ENCODE data around the gene FTCD.
"Not testable (repeated sequence)": the region's sequence is repeated elsewhere in the genome, so short reads cannot be mapped to it uniquely, and the experiment has no call there.

The FTCD gene

DNA sequence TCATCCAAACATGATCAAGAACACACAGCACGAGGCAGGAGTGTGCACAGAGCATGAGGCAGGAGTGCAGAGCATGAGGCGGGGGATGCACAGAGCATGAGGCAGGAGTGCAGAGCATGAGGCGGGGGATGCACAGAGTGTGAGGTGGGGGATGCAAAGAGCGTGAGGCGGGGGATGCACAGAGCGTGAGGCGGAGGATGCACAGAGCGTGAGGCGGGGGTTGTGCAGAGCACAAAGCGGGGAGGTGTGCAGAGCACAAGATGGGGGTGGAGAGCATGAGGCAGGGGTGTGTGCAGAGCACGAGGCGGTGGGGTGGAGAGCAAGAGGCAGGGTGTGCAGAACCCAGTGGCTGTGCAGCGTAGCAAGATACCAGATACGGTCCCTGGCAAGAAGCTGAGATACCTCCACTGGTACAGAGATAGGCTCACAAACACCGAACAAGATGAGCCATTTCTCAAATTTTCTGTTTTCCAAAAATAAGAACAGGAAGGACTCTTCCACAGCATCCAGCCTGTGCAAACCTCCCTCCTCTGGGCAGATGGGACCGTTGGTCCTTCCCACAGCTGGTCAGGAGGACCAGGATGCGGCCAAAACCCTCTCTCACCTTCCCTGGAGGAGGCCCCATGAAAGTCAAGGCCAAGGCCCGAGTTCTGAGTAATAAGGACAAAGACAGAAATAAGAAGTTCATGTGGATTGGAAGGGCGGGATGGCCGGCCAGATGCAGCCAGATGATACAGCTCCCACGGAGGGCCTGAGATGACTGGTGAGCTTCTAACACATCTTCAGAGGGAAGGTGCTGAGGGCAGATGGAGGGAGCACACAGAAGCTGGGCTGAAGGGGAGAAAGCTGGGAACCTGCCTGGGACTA, 16.9 kb upstream of the FTCD start:
- no peak for DNase-seq (ENCODE audit: low spot score)

DNA sequence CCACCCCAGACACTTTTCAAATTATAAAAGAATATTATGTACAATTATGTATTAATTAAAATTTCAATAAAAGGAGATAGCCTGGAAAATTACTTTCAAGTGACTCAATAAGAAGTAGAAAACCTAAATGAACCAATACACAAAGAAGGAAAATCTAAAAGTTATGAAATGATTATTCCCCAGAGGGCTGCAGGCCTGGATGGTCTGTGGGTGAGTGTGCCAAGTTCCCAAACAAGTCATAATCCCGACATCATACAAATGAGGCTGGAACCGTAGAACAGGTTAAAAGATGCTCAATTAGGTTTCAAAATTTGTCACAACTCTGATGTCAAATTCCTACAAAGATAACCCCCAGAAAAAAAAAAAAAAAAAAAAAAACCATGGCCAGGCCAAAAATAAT, 16.2 kb upstream of the FTCD start:
- no peak for DNase-seq (ENCODE audit: low spot score)

DNA sequence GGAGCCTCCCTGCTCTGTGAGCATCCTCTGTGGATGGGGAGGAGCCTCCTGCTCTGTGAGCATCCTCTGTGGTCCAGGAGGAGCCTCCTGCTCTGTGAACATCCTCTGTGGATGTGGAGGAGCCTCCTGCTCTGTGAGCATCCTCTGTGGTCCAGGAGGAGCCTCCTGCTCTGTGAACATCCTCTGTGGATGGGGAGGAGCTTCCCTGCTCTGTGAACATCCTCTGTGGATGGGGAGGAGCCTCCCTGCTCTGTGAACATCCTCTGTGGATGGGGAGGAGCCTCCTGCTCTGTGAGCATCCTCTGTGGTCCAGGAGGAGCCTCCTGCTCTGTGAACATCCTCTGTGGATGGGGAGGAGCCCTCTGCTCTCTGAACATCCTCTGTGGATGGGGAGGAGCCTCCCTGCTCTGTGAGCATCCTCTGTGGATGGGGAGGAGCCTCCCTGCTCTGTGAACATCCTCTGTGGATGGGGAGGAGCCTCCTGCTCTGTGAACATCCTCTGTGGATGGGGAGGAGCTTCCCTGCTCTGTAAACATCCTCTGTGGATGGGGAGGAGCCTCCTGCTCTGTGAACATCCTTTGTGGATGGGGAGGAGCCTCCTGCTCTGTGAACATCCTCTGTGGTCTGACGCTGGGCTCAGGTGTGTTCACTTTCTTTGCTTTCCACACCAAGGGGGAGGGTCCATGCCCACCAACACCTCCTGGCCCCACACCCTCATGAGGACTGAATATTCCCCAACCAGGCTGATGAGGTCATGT, 15.2 kb upstream of the FTCD start:
- DNase-seq (ENCODE audit: low spot score), result not testable (repeated sequence)

DNA sequence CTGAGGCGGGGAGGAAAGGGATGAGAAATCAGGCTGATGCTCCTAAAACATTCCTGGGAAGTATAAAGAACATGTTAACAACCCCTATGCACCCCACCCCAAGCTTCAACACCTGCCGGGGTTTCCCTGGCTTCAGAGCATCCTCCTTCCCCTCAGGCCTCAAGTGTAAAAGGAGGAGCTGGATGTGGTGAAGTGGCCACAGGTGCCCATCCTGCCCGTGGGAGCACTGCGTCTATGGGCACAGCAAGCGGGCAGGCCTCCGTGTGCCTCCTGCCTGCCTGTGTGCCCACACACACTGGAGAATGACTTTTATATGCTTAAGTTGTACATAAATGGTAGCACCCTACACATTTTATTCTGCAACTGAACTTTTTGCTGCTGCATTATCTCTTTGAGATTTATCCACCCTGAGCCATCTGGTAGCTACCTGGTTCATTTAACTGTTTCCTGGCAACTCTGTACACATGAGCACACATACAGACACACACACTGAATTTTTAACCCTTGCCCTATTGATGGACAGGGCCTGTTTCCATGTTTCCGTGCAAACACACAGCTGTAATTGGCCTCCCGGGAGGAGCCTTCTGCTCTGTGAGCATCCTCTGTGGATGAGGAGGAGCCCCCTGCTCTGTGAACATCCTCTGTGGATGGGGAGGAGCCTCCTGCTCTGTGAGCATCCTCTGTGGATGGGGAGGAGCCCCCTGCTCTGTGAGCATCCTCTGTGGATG, 13.4 kb upstream of the FTCD start:
- DNase-seq (ENCODE audit: low spot score), result no peak

DNA sequence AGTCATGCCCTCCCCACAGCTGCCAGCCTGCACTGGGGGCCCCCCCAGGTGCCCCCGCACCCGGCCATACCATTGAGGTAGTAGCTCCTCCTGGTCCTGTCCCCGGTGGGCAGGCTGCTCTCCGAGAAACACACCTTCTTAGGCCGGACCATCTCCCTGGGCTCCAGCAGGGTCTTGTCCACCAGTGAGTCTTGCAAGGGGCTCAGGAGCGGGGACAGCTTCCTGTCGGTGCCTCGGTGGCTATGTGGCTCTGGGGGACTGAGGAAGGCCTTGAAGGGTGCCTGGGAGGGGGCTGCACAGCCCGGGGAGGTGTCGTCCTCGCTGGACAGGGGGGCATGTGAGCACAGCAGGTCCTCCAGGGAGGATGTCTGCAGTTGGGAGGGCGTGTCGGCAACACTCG, 12.9 kb upstream of the FTCD start:
- no peak for DNase-seq (ENCODE audit: low spot score)

DNA sequence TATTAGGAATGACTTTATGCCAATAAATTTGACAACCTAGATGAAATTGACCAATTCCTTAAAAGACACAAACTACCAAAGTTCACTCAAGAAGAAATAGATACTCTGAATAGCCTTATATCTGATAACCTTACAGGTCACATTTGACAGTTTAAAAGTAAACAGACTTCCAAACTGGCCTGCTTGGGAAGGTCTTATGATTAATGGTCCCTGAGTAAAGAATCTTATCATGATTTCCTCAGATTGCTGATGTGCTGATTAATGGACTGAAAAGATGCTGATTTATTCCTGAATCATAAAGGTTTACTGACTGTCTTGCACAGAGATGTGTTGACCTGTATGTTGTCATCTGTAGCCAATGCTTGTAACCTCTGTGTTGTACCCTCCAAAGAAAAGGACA, 9.7 kb upstream of the FTCD start:
- no peak for DNase-seq (ENCODE audit: low spot score)

DNA sequence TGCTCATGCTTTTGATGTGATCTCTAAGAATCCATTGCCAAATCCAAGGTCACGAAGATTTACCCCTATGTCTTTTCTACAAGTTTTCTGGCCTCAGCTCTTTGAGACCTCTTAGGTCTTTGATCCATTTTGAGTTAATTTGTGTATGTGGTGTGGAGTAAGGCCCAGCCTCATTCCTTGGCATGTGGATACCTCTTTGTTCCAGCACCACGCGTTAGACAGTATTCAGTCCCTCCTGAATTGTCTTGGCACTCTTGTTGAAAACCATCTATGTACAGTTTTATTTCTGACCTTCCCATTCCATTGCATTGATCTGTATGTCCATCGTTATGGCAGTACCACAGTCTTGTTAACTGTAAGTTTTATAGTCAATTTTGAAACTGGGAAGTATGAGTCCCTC, 8.0 kb upstream of the FTCD start:
- no peak for DNase-seq (ENCODE audit: low spot score)

DNA sequence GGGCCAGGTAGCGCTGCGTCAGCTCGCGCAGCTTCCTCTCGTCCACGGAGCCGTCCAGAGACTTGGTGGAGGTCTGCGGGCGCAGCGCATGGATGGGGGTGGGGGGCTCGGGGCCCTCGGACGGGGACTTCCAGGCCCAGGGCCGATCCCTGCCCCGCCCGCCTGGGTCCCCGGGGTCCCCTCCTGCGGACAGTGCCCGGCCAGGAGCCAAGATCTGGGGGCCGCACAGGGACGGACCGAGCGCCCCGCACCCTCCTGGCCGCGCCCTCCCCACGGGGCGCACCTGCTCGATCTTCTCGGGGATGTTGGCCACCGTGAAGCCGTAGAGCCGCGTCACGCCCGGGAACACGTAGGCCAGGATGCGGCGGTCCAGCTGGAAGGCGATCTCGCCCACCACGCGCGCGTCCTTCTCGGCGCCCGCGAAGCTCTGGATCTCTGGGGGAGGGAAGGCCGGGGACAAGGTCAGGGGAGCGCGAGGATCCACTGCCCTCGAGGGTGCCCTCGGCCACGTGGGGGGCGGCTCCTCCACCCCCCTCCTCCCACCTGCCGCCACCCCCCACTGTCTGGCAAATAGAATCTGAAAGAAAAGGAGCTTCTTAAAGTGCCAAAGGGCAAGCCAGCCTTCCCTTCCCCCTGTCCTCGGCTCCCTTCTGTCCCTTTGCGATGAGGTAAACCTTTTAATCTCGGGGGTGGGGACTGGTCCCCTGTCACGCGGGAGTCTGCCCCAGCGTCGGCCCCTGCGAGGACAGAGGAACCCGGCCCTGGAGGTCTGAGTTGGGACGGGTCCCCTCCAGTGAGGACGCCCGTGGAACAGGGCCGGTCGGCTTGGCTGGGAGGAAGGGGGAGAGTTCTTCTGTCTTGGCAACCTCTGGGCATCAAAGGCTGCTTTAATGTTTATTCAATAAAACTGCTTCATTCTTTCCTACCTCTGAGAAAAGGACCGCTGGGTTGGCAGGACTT, 6.5 kb upstream of the FTCD start:
- no peak for DNase-seq (ENCODE audit: low spot score)

DNA sequence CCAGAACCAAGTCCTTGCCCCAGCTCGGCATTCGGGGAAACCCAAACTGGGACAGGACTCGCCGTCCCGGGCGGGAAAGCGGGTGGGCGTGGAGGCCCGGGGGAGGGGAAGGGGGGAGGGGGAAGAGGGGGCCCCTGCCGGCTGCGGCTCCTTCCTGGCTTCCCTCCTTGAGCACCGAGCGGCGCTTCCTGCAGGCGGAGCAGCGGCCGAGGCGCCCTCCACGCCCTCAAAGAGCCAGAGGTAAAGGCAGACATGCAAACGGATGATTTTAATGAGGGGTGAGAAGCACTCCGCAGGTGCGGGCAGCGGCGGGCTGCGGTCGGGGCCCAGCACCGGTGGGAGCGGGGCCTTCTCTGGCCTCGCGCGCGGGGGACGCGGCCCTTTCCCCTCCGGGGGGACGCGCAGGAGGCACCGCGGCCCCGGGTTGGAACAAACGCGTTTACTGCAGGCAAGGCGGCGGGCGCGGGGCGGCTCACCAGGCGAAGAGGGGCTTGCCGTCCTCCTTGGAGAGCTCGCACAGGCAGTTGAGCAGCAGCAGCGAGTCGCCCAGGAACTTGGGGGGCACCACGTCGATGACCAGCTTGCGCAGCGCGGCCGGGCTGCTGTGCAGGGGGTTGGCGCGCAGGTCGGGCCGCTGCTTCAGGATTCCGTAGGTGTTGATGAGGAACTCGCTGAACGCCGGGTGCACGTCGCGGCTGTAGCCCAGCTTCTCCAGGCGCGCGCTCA, 5.7 kb upstream of the FTCD start:
- no peak for DNase-seq (ENCODE audit: low spot score)

DNA sequence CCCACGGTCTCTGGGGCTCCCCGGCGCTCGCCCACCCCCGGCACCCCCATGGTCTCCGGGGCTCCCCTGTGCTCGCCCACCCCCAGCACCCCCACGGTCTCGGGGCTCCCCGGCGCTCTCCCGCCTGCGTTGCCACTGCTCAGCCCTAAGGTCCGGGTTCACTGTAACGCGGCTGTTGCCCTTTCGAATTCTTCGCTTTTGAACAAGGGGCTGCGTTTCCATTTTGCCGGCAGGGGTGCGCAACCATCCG, 5.2 kb upstream of the FTCD start:
- no peak for DNase-seq (ENCODE audit: low spot score)

DNA sequence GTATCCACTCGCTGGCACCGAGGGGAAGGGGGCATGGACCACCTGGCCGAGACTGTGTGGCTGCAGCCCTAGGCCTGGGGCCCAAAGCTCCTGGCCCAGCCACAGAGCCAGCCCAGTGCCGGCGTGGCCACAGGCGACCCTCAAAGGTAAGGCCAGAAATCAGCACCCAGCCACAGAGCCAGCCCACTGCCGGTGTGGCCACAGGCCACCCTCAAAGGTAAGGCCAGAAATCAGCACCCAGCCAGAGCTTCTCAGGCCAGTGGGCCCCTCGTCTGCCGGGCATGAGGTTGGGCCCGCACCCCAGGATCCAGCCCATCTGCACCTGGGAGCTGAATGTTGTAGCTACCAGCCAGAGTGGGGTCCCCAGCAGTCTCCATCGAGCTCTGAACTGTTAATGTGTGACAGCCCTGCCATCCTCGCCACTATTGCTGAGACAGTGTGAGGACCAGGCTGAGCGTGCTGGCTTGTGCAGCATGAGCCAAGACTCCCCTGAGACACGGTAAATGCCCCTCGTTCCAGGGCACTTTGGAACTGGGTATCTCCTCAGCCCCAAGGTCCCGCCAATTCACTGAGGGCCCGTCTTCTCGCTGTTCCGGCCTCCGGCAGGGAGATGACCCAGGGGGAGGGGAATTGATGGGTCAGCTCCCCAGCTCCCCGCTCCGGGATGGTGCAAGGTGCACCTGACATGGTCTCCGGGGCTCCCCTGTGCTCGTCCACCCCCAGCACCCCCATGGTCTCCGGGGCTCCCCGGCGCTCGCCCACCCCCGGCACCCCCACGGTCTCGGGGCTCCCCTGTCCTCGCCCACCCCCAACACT, 4.7 kb upstream of the FTCD start:
- DNase-seq (ENCODE audit: low spot score), result no peak

DNA sequence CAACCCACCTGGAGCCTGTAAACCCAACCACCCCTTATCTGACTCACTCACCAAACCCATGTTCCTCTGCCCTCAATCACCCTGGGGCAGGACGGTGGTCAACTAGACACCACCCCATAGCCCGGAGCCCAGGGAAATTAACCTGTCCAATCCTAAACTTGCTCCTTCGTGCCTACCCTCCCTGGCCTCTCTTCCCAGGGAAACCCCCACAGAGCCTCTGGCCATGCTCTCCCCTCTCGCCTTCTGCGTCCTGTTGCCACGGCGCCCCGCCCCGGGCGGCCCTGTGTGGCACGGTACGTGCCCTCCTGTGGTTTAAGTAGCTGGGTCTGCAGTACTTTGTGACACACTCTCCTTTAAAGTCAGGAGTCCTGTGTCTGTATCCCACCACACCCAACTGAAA, 4.0 kb upstream of the FTCD start:
- DNase-seq (ENCODE audit: low spot score), result no peak

DNA sequence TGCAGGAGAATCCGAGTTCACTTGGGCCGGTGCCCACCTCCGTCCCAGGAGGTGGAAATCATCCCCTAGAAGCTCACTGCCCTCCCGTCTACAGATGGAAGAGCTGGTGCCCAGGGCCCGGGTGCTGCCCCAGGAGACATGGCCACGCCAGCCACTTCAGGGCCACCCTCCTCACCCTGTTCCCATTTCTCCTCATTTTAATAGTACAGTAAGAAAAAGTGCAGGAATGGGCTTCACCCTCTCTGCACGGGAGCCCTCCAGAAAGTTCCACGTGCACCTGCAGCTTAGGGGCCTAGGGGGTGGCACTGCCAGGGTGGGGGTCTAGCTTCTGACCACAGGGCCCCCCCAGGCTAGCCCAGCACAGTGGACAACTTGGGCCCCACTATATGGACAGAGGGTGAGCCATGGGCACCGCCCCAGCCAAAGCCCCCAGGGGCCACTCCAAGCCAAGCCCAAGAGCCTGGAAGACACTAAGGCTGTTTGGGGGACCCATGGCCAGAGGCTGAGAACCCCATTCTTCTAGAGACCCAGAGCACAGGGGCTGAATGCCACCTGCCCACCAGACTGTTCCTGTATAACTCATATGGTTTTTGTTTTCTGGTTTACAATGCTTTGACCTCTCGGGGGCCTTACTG, 3.4 kb upstream of the FTCD start:
- DNase-seq (ENCODE audit: low spot score), result no peak

DNA sequence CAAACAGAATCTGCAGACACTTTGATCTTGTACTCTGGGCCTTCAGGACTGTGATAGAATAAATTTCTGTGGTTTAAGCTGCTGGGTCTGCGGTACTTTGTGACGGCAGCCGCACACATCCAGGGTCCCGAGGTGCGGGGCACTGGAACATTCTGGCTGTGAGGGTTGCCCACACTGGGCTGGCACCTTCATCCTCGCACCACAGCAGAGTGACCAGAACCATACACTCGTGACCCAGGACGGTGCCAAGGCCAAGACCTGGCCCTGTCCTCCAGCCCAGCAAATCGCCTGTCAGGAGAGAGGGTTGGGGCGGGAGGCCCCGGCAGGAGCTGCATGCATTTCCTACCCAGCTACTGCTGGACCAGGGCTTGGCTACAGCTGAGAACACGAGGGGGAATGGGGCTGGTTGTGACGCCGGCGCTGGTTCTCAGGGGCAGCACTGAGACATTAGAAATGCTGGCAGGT, 2.6 kb upstream of the FTCD start:
- DNase-seq (ENCODE audit: low spot score), result no peak

DNA sequence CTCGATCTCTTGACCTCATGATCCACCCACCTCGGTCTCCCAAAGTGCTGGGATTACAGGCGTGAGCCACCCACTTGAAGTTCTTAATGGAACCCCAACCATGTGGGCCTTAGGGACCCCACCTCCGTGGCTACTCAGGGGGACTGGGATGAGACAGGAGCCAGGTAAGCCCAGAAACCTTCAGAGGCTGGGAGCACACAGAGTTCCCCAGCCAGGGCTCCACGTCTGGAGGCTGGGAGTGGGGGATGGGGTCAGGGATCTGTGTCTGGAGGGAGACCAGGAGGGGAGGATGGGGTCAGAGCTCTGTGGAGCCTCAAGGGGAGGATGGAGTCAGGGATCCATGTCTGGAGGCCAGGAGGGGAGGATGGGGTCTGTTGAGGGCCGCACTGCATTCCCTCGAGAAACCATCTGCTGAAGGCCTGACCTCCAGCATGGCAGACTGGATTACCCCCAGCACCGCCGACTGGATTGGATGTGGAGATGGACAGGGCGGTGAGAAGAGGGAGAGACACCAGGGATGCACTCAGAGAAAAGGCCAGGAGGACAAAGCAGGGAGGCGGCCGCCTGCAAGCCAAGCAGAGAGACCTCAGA, 2.1 kb upstream of the FTCD start:
- no peak for DNase-seq (ENCODE audit: low spot score)

DNA sequence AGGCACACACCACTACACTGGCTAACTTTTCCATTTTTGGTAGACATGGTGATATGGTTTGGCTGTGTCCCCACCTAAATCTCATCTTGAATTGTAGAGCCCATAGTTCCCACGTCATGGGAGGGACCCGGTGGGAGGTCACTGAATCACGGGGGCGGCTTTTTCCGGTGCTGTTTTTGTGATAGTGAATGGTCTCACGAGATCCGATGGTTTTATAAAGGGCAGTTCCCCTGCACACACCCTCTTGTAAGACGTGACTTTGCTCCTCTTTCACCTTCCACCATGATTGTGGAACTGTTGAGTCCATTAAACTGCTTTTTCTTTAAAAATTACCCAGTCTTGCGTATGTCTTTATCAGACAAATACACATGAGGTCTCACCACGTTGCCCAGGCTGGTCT, 1.3 kb upstream of the FTCD start:
- no peak for DNase-seq (ENCODE audit: low spot score)

DNA sequence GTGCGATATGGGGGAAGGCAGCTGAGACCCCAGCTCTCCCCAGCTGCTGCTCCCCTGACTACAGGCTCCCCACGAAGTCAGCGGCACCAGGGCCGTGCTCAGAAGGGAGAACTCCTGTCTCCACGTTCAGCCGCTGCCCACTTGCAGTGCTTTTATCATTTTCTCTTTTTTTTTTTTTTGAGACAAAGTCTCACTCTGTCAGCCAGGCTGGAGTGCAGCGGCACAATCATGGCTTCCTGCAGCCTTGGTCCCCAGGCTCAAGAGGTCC, 933 bp upstream of the FTCD start:
- DNase-seq (ENCODE audit: low spot score), result no peak

DNA sequence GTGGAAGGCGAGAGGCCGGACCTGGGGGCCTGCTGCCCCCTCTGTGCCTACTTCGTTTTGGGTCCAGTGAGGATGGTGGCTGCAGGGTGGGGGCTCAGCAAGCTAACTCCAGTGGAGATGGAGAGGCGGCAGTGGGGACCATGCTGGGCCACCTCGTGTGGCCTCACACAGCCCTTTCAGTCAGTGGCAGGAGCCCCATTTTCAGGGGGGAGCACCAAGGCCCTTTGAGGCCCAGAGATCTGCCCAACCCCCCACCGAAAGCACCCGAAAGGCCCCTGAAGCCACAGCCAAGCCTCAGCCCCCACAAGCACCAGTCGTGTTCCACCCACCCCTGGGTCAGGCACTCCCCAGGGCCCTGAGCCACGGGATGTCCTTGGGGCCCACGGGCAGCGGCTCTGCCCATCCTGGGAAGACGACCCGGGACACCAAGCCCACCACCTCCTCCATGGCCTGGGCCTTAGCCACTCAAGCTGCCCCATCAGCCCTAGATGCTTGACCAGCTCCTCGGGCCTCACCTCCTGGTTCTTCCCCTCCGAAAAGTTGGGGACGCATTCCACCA, 345 bp downstream of the FTCD start:
- DNase-seq (ENCODE audit: low spot score), result no peak

DNA sequence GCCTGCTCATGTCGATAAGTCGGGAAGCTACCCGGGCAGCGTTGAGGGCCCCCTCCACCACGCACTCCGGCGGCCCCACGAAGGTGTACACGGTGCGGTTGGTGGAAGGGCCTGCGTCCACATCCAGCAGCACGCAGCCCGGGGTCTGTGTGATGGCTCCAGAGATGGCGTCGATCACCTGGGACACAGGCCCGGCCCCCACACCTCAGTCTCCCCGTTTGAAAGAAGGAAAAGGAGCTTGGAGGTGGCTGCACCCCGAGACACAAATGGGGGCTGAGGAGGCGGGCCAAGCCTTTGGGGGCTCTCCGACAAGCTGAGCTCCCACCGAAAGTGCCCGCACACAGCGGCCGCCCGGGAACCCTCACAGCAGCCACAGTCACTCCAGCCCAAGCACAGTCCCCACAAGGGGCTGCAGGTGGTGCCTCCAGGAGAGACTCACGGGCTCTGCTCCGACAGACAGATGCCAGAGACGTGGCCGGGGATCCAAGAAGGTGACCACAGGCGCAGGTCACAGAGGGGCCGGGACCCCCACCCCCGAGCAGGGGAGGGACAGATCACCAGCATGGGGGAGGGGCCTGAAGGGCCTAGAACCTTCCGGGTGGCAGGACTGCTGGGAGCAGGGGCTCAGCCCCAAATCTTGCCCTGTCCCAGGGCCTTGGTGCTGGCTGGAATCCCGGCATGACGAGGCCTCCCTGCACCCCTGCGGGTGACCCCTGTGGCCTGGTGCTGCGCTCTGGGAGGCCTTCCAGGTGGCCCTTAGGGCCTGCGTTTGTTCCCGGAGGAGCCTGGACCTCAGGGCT, 1.0 kb downstream of the FTCD start:
- no peak for DNase-seq (ENCODE audit: low spot score)
